ENCODE results near the gene CHRNA10. TPM values are rescaled to one million over a fixed set of nuclear protein-coding genes. Genes with fewer than 3 reads are reported as not detected.

The CHRNA10 gene
- polyA plus RNA-seq, 3 donors: 1.3 to 3.0 (median 1.6) TPM

Other genes starting within 250 kb of the CHRNA10 start
- 1 to 10 TPM; 3.4 to 5.7 (median 4.8) TPM for gene ART5, start 29.4 kb downstream of the CHRNA10 start, polyA plus RNA-seq (ENCODE audit: insufficient read length in 3 of 3)
- gene ART1, start 26.3 kb downstream of the CHRNA10 start, polyA plus RNA-seq (ENCODE audit: insufficient read length in 3 of 3): under 1 TPM in 1 of 3 donors, not detected in 2; 0.19 TPM
- 10 to 100 TPM; 59.2 to 78.2 (median 64.6) TPM for gene NUP98, start 126.2 kb upstream of the CHRNA10 start, polyA plus RNA-seq (ENCODE audit: insufficient read length in 3 of 3)
- 10 to 100 TPM; 40.6 to 56.9 (median 40.7) TPM for gene PGAP2, start 137.2 kb upstream of the CHRNA10 start, polyA plus RNA-seq (ENCODE audit: insufficient read length in 3 of 3)
- gene RHOG, start 169.6 kb upstream of the CHRNA10 start, polyA plus RNA-seq (ENCODE audit: insufficient read length in 3 of 3): 10 to 100 TPM; 21.2 to 30.9 (median 21.4) TPM
- gene STIM1, start 184.3 kb upstream of the CHRNA10 start, polyA plus RNA-seq (ENCODE audit: insufficient read length in 3 of 3): 10 to 100 TPM; 35.1 to 39.6 (median 36.6) TPM